Measurements from ENCODE around the gene ZNF385C. TPM values are rescaled to one million over a fixed set of nuclear protein-coding genes. Genes with fewer than 3 reads are reported as not detected.

Gene ZNF385C
- total and polyA plus RNA-seq, 2 donors (not counting 1 experiment from before 2014, with no cell fraction given): 0.33 to 1.1 TPM

- WGBS (ENCODE audit: insufficient coverage): 85% methylated on average over 5 of the region's 8 CpGs
- Mint-ChIP-seq H3K4me1 (no peaks in the 10 kb centered on the region), H3K27ac (no peak overlapping the region), H3K27me3 (peaks cover 17% of the 10 kb centered on the region), H3K4me3 (no peak overlapping the region), H3K9me3 (ENCODE audit: insufficient read depth) (no peaks in the 10 kb centered on the region)
- ATAC-seq (ENCODE audit: low read depth) (no peak), DNase-seq (no peak)
- Histone ChIP-seq H3K4me1 (ENCODE audit: control insufficient read depth in 2 of 2, insufficient read depth in 2 of 2, low read length in 2 of 2) (no peaks in the 10 kb centered on the region), H3K9me3 (ENCODE audit: control extremely low read depth in 1 of 3, control insufficient read depth in 2 of 3, insufficient read depth in 1 of 3, low read length in 2 of 3) (no peaks in the 10 kb centered on the region), H3K9ac (ENCODE audit: low read length) (no peak overlapping the region), H3K27me3 (replicated peaks in 1 of 4; ENCODE audit: control extremely low read depth in 1 of 4, control insufficient read depth in 3 of 4, insufficient read depth in 4 of 4, low read length in 3 of 4) (peaks cover 0 to 2% (median 0%) of the 10 kb centered on the region in 4 experiments), H3K79me2 (ENCODE audit: control insufficient read depth, insufficient read depth, low read length) (no peaks in the 10 kb centered on the region), H3K36me3 (replicated peaks in 1 of 2; ENCODE audit: control extremely low read depth in 1 of 2, control insufficient read depth in 1 of 2, extremely low read depth in 1 of 2, insufficient read depth in 2 of 2, low read length in 1 of 2) (no peaks in the 10 kb centered on the region), H3K4me2 (replicated peaks; ENCODE audit: low read depth, low read length, poor library complexity, severe bottlenecking) (no peak overlapping the region), H3K27ac (ENCODE audit: low read length in 2 of 2) (no peak overlapping the region), H3K4me3 (ENCODE audit: control extremely low read depth in 1 of 5, extremely low read depth in 1 of 5, insufficient read depth in 1 of 5, low read depth in 2 of 5, low read length in 4 of 5) (no peak overlapping the region), H4K20me1 (ENCODE audit: control insufficient read depth, insufficient read depth, low read length, poor library complexity, severe bottlenecking) (no peaks in the 10 kb centered on the region), H2AFZ (ENCODE audit: insufficient read depth, low read depth, low read length, poor library complexity, severe bottlenecking) (no peak overlapping the region)
- TF ChIP-seq EZH2 (IDR thresholded peaks at IDR 0.05; ENCODE audit: borderline replicate concordance, insufficient read depth, low read depth, low read length, poor library complexity, severe bottlenecking) (no peak), CTCF (IDR thresholded peaks at IDR 0.05) (no peak)
- ChIA-PET CTCF (interaction anchor here (1.0 to 1.6 kb wide), 2 partner anchors 21 to 125 kb away, joined by 4 to 6 read pairs; no protein-coding TSS in a partner anchor), POLR2A (no interaction called here)
- intact Hi-C loops (cut with micrococcal nuclease): no loop called here
Measured at GRCh38 chr17:42088736-42089135, 9.5 kb downstream of the ZNF385C start.

GRCh38 chr17:42087736-42088705 lies 10.3 kb downstream of the ZNF385C start:
- H3K9me3 ChIP-seq (ENCODE audit: control extremely low read depth in 1 of 3, control insufficient read depth in 2 of 3, insufficient read depth in 1 of 3, low read length in 2 of 3): no peaks in the 10 kb centered on the region
- Mint-ChIP-seq H3K9me3 (ENCODE audit: insufficient read depth) (no peaks in the 10 kb centered on the region), H3K4me1 (no peaks in the 10 kb centered on the region), H3K27ac (no peak overlapping the region), H3K27me3 (peaks cover 17% of the 10 kb centered on the region), H3K4me3 (no peak overlapping the region)
- TF ChIP-seq CTCF (IDR thresholded peaks at IDR 0.05): no peak
- TF ChIP-seq EZH2 (IDR thresholded peaks at IDR 0.05; ENCODE audit: borderline replicate concordance, insufficient read depth, low read depth, low read length, poor library complexity, severe bottlenecking): no peak
- ChIA-PET CTCF (interaction anchor here (0.9 to 1.6 kb wide), 2 partner anchors 13 to 20 kb away, joined by 3 to 4 read pairs; no protein-coding TSS in a partner anchor), POLR2A (no interaction called here)
- ATAC-seq (ENCODE audit: low read depth): no peak
- no peak overlapping the region for H3K9ac ChIP-seq (ENCODE audit: low read length)
- H3K4me1 ChIP-seq (ENCODE audit: control insufficient read depth in 2 of 2, insufficient read depth in 2 of 2, low read length in 2 of 2): no peaks in the 10 kb centered on the region
- no peaks in the 10 kb centered on the region for H4K20me1 ChIP-seq (ENCODE audit: control insufficient read depth, insufficient read depth, low read length, poor library complexity, severe bottlenecking)
- H3K36me3 ChIP-seq (replicated peaks in 1 of 2; ENCODE audit: control extremely low read depth in 1 of 2, control insufficient read depth in 1 of 2, extremely low read depth in 1 of 2, insufficient read depth in 2 of 2, low read length in 1 of 2): no peaks in the 10 kb centered on the region
- peaks cover 0 to 2% (median 0%) of the 10 kb centered on the region in 4 experiments for H3K27me3 ChIP-seq (replicated peaks in 1 of 4; ENCODE audit: control extremely low read depth in 1 of 4, control insufficient read depth in 3 of 4, insufficient read depth in 4 of 4, low read length in 3 of 4)
- no peak for DNase-seq
- intact Hi-C loops (cut with micrococcal nuclease): no loop called here
- no peak overlapping the region for H2AFZ ChIP-seq (ENCODE audit: insufficient read depth, low read depth, low read length, poor library complexity, severe bottlenecking)
- no peak overlapping the region for H3K27ac ChIP-seq (ENCODE audit: low read length in 2 of 2)
- H3K4me3 ChIP-seq (ENCODE audit: control extremely low read depth in 1 of 5, extremely low read depth in 1 of 5, insufficient read depth in 1 of 5, low read depth in 2 of 5, low read length in 4 of 5): no peak overlapping the region
- H3K4me2 ChIP-seq (replicated peaks; ENCODE audit: low read depth, low read length, poor library complexity, severe bottlenecking): no peak overlapping the region
- over 99% methylated on average over 13 of the region's 20 CpGs for WGBS (ENCODE audit: insufficient coverage)
- no peaks in the 10 kb centered on the region for H3K79me2 ChIP-seq (ENCODE audit: control insufficient read depth, insufficient read depth, low read length)

Data from B cell (primary cell).